Measurements from ENCODE around the gene SNX30.

Gene SNX30

DNA sequence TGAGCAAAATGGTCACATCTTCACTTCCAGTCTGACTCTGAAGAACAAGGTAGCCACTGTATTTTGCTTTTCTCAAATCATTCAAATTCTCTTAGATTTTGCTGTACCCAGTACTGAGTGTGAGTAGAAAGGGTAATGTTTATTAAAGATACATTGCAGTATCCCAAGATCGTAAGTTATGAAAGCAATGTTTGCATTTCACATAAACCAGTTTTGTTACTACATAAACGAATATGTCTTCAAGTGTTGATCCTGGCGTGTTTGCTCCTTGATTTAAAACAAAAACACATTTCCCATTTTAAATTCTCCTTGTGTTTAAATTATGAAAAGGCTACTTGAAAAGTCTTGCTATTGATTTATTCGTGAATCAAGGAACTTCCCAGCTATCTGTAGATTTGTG is 22.0 kb downstream of the SNX30 start:
- no peak overlapping the region for H3K27ac ChIP-seq
- TF ChIP-seq, protein P1, sequence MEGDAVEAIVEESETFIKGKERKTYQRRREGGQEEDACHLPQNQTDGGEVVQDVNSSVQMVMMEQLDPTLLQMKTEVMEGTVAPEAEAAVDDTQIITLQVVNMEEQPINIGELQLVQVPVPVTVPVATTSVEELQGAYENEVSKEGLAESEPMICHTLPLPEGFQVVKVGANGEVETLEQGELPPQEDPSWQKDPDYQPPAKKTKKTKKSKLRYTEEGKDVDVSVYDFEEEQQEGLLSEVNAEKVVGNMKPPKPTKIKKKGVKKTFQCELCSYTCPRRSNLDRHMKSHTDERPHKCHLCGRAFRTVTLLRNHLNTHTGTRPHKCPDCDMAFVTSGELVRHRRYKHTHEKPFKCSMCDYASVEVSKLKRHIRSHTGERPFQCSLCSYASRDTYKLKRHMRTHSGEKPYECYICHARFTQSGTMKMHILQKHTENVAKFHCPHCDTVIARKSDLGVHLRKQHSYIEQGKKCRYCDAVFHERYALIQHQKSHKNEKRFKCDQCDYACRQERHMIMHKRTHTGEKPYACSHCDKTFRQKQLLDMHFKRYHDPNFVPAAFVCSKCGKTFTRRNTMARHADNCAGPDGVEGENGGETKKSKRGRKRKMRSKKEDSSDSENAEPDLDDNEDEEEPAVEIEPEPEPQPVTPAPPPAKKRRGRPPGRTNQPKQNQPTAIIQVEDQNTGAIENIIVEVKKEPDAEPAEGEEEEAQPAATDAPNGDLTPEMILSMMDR (conservative IDR thresholded peaks at IDR 0.05), result no peak

DNA sequence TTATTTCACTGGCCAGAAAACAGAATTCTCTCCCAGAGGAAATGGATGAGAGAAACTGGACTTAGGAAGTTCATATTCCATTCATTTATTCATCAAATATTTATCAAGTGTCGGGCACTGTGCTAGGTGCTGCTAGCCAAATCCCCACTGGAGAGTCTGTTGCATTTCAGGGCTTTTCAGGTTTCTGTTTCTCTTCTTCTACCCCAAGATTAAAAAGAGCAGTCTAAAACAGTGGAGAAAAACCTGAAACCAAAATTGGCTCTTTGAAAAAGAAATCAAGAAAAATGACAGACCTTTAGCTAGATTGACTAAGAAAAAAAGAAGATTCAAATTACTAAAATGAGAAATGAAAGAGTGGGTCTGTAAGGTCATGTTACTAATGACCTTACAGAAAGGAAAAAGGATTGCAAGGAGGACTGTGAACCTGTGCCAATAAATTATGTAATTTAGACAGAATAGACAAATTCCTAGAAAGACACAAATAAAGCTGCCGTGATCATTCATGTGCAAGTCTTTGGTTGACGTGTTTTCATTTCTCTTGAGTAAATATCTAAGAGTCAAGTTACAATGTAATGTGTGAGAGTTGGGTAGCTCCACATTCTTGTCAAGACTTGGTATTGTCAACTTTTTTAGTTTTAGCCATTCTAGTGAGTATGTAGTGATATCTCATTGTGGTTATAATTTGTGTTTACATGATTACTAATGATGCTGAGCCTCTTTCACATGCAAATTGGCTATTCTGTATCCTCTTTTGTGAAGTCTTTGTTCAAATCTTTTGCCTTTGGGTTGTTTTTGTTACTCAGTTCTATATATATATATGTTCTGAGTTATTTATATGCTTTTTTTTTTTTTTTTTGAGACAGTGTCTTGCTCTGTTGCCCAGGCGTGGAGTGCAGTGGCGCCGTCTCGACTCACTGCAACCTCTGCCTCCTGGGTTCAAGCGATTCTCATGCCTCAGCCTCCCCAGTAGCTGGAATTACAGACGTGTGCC is 23.7 kb downstream of the SNX30 start:
- TF ChIP-seq, protein P1 (conservative IDR thresholded peaks at IDR 0.05), result no peak
- H3K27ac ChIP-seq, result no peak overlapping the region

DNA sequence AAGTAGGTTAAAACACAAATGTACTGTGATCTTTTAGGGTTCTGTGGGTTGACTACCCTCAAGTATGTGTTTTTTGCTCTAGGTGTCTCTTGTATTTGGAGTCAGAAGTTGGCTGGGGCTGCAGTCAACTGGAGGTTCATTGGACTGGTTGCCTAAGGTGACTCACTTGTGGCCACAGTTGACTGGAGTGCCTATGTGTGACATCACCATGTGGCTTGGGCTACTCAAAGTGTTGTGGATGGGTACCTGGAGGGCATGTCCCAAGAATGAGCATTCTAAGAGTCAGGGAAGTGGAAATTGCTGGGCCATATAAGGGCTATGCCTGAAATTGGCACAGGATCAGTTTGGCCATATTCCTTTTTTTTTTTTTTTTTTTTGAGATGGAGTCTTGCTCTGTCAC is 27.4 kb downstream of the SNX30 start:
- TF ChIP-seq, protein P1 (conservative IDR thresholded peaks at IDR 0.05), result no peak
- H3K27ac ChIP-seq, result no peak overlapping the region

DNA sequence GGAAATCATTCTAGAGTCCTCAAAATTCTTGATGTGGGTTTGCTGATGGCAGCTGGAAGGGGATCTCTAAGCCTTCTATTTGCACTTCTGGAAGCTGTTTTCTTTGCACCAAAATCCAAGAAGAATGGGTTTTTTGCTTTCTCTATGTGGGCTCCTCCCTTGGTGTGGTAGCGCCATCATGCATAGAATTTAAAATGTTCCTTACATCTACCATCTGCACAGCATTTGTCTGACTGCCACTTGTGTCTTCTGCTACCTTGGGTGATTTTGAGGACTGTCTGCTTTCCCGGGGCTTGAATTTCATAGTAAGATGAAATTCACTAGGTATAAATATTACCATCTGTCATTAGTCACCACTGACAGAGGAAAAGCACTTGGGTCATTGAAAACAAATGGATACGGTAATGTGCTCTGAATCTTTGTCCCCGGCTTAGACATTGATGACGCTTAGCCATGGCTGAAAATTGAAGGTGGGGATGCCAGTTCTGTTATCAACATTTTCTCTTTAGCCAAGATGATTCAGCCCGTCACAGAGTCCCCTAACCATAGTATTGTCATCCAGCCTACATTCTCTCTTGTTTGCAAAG is 30.0 kb downstream of the SNX30 start:
- H3K27ac ChIP-seq, result no peak overlapping the region
- TF ChIP-seq, protein P1 (conservative IDR thresholded peaks at IDR 0.05), result no peak

DNA sequence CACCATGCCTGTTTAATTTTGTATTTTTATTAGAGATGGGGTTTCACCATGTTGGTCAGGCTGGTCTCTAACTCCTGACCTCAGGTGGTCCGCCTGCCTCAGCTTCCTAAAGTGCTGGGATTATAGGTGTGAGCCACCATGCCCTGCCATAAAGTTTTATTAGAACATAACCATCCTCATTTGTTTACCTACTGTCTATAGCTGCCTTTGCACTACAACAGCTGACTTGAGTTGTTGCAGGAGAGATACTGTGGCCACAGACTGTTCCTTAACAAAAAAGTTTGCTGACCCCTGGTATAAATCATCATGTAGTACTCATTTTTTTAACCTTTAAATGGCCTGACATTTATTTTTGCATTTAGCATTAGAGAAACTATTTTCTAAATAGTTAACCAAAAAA is 31.7 kb downstream of the SNX30 start:
- peak overlapping the region; percentile 36; the same call in 1 of the 2 replicates for H3K27ac ChIP-seq
- TF ChIP-seq, protein P1 (conservative IDR thresholded peaks at IDR 0.05), result no peak

DNA sequence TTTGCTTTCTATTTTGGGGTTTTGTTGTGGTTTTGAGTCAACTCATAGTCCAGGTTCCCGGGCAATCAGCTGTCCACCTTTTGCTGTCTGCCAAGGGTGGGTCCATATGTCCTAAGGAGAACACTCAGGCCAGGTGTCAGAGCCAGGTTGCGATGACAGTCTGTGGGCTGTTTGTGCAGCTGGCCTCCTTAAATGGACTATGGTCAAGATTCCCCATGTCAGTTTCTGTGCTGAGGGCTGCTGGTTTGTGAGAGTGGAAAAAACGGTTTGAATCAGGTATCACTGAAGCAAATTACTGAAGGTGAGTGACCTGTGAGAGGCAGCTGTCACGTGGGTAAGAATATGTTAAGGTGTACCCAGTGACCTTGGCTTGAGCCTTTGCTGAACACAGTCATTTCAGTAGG is 33.0 kb downstream of the SNX30 start:
- TF ChIP-seq, protein P1 (conservative IDR thresholded peaks at IDR 0.05), result no peak
- H3K27ac ChIP-seq, result no peak overlapping the region; the same call in 1 of the 2 replicates

DNA sequence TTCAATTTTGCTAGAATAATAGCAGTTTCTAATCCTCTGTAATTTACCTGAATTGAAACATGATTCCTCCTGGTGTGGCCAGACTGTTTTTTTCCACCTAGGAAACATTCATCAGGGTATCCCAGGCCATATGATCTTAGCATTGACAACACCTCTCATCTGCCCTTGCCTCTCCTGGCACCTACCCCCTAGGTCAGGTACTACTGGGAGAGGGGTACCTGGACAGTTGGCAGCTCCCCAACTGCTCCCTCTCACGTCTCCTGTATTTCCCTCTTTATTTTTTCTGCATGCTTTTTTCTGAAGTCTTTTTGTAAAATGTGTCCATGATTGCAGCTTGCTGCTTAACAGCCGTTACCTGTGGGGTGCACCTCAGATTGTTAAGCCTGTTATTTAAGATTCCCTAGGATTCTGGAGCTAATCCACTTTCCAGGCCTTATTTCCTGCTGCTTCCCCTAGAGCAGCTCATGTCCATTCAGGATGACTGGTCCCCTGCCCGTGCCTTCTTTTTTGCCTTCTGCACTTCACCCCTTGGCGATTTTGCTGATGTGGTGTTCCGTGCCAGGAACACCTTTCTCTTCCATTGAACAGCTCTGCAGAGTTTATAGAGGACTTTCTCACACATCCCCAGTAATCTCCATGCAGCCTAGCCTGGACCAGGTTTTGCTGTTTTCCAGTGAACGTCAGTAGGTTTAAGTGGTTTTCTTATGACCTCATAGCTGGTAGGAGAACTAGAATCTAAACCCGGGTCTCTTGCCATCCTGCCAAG is 33.6 kb downstream of the SNX30 start:
- TF ChIP-seq, protein P1 (conservative IDR thresholded peaks at IDR 0.05), result no peak
- no peak overlapping the region for H3K27ac ChIP-seq
